Esophagus muscularis mucosa (tissue), 4 donors: Measurements from ENCODE around the gene GRID2. TPM values are rescaled to one million over a fixed set of nuclear protein-coding genes. Genes with fewer than 3 reads are reported as not detected.

Experiments used
- DNase-seq: peaks from one replicate; pipeline ENCODE4 v3.0.0-alpha.2; 2017; ENCODE audit errors: extremely low spot score
- H3K27ac ChIP-seq, 4 donors: fragments of 200-600 bp; sonication (generic); replicated peaks in 1 of 4; 1 replicate in 3 of 4; 2 replicates in 1 of 4; pipeline ENCODE4 v1.5.1; 2016 to 2019; ENCODE audit warnings: mild to moderate bottlenecking in 1 of 4
- H3K27me3 ChIP-seq, 4 donors: fragments of 200-600 bp; sonication (generic); one replicate each; pipeline versions ENCODE4 v1.5.1 to v1.6.0; 2016 to 2019
- H3K36me3 ChIP-seq, 4 donors: fragments of 200-600 bp; sonication (generic); one replicate each; pipeline ENCODE4 v1.5.1; 2016 to 2019
- H3K4me1 ChIP-seq, 4 donors: fragments of 200-600 bp; sonication (generic); one replicate each; pipeline ENCODE4 v1.5.1; 2016 to 2019
- H3K4me3 ChIP-seq, 4 donors: fragments of 200-600 bp; sonication (generic); 1 replicate in 2 of 4; 2 replicates in 2 of 4; pipeline ENCODE4 v1.5.1; 2016 to 2019; ENCODE audit warnings: mild to moderate bottlenecking in 4 of 4, moderate library complexity in 1 of 4
- H3K9me3 ChIP-seq, 4 donors: fragments of 200-600 bp; sonication (generic); 1 replicate in 3 of 4; 2 replicates in 1 of 4; pipeline ENCODE4 v1.5.1; 2016 to 2019
- CTCF ChIP-seq, 3 experiments: fragments of 200-600 bp in 2 of 3; fragments of 450-650 bp in 1 of 3; sonication (generic) in 2 of 3; IDR thresholded peaks; one replicate each; pipeline ENCODE4 v1.5.1; 2017 to 2019; ENCODE audit warnings: antibody characterized with exemption in 3 of 3, mild to moderate bottlenecking in 2 of 3, moderate library complexity in 1 of 3
- EP300 ChIP-seq: sonication (generic); formaldehyde crosslinking; IDR thresholded peaks from one replicate; pipeline ENCODE4 v1.6.1; 2017; ENCODE audit warnings: antibody characterized with exemption
- POLR2A ChIP-seq: fragments of 450-650 bp; IDR thresholded peaks from one replicate; pipeline ENCODE4 v1.6.1; 2017; ENCODE audit warnings: antibody characterized with exemption, moderate library complexity, mild to moderate bottlenecking, low read depth
- POLR2AphosphoS5 ChIP-seq, 2 donors: sonication (generic); formaldehyde crosslinking; IDR thresholded peaks; one replicate each; pipeline ENCODE4 v1.6.1; 2017; ENCODE audit warnings: antibody characterized with exemption in 2 of 2
- WGBS: methylation state at CpG from one replicate; pipeline ENCODE4 v1.1.5; 2018; 5-methylcytosine and 5-hydroxymethylcytosine counted together
- intact Hi-C: fragments of 100-400 bp; cut with DNase I; formaldehyde crosslinking; loops from one replicate; pipeline ENCODE4 v1.15.1; 2023
- total RNA-seq, 4 donors: library from RNA; depleted of rRNA; stranded (reverse); fragments of >200 nt; gene quantifications; one replicate each; pipeline versions ENCODE4 v1.1.0 to v1.2.1, GENCODE V29; 2016

Gene GRID2
- total RNA-seq, 4 donors from 2014 or later, result 0.06 to 0.17 TPM; not detected in 2

DNA sequence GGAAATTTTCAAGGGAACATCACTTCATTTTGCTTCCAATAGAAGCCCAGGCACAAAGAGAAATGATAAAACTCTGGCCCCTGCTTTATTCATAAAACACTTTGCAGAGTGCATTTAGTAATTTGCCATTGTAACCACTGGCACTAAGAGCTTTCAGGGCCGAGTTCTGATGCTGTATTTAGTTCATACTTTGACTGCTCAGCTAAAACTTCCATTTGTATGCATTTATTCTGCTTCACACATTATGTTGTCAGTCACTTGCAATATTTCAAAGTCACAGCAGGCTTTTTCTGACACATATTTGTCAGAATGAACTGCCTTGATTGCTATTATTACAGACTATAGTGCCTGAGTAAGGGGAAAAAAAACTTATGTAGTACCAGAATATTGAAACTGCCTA is 1350.4 kb downstream of the GRID2 start:
- no peak for DNase-seq
- Histone ChIP-seq H3K36me3 (no peaks in the 10 kb centered on the region), H3K27me3 (no peaks in the 10 kb centered on the region), H3K4me3 (no peak overlapping the region), H3K4me1 (no peaks in the 10 kb centered on the region), H3K9me3 (no peaks in the 10 kb centered on the region), H3K27ac (no peak overlapping the region)
- WGBS, result 70% methylated on average over 1 of the region's 1 CpG
- intact Hi-C loops, result no loop called here
- no peak for TF ChIP-seq EP300
- no peak for TF ChIP-seq POLR2AphosphoS5 (IDR thresholded peaks at IDR 0.05)
- no peak for TF ChIP-seq CTCF (IDR thresholded peaks at IDR 0.05)

GRCh38 chr4:93657527-93657926 is 1353.8 kb downstream of the GRID2 start:
- no peaks in the 10 kb centered on the region for H3K9me3 ChIP-seq
- intact Hi-C loops, result no loop called here
- WGBS, result 84% methylated on average over 2 of the region's 2 CpGs

GRCh38 chr4:93658443-93658842 is 1354.7 kb downstream of the GRID2 start:
- H3K4me3 ChIP-seq, result no peak overlapping the region
- no peaks in the 10 kb centered on the region for H3K4me1 ChIP-seq
- intact Hi-C loops, result no loop called here
- TF ChIP-seq POLR2AphosphoS5 (IDR thresholded peaks at IDR 0.05) (no peak), CTCF (IDR thresholded peaks at IDR 0.05) (no peak), EP300 (no peak), POLR2A (no peak)
- no peak overlapping the region for H3K27ac ChIP-seq
- H3K36me3 ChIP-seq, result no peaks in the 10 kb centered on the region
- 94% methylated on average over 3 of the region's 3 CpGs for WGBS
- DNase-seq, result no peak
- no peaks in the 10 kb centered on the region for H3K27me3 ChIP-seq
- no peaks in the 10 kb centered on the region for H3K9me3 ChIP-seq

More at GRCh38 chr4:93657527-93657926, 1353.8 kb downstream of the GRID2 start:
- Histone ChIP-seq H3K36me3 (no peaks in the 10 kb centered on the region), H3K27me3 (no peaks in the 10 kb centered on the region), H3K4me1 (no peaks in the 10 kb centered on the region), H3K27ac (no peak overlapping the region), H3K4me3 (no peak overlapping the region)
- no peak for DNase-seq
- TF ChIP-seq CTCF (IDR thresholded peaks at IDR 0.05) (no peak), EP300 (no peak), POLR2AphosphoS5 (IDR thresholded peaks at IDR 0.05) (no peak), POLR2A (no peak)

DNA sequence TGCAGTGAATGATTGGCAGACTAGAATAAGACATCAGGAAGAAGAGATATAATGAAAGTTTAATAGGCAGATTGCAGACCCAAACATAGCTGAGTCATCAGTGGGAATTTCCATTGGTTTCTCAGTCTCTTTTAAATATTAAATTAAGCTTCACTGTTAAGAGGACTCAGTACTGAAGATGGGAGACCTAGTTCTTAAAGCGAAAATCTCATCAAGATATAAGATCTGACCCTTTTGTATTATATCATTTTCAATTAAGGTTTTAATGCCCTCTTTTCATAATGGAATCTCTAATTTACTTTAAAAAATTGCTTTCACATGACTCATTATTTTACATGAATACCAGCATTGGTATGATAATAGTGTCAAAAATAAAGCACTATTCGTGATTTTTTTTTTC is 1355.9 kb downstream of the GRID2 start:
- H3K4me3 ChIP-seq, result no peak overlapping the region
- TF ChIP-seq POLR2A (no peak), CTCF (IDR thresholded peaks at IDR 0.05) (no peak)
- DNase-seq, result no peak
- H3K4me1 ChIP-seq, result no peaks in the 10 kb centered on the region
- WGBS, result 68% methylated on average over 2 of the region's 2 CpGs
- intact Hi-C loops, result no loop called here
- H3K9me3 ChIP-seq, result no peaks in the 10 kb centered on the region
- no peaks in the 10 kb centered on the region for H3K27me3 ChIP-seq
- H3K27ac ChIP-seq, result no peak overlapping the region
- no peaks in the 10 kb centered on the region for H3K36me3 ChIP-seq

DNA sequence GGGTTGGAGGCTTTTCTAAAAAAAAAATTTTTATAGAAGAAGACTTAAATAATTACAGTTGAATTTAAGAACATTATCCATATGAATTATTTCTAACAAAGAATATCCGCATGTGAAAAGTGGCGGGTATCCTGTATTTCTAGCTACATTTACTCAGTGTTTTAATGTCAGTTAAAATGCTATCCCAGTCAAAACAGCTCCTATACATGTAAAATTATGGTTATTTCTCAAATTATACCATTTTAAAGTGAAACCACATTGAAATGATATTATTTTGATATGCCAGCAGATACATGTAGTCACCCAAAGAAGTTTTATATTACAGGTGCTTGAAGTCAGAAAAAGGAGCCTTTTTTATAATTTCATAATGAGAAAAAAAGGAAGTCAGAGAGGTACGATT is 1356.3 kb downstream of the GRID2 start:
- WGBS, result 95% methylated on average over 3 of the region's 3 CpGs
- Histone ChIP-seq H3K4me3 (no peak overlapping the region), H3K36me3 (no peaks in the 10 kb centered on the region), H3K27ac (no peak overlapping the region), H3K27me3 (no peaks in the 10 kb centered on the region), H3K4me1 (no peaks in the 10 kb centered on the region), H3K9me3 (no peaks in the 10 kb centered on the region)
- intact Hi-C loops, result no loop called here
- TF ChIP-seq CTCF (IDR thresholded peaks at IDR 0.05) (no peak), POLR2A (no peak), EP300 (no peak), POLR2AphosphoS5 (IDR thresholded peaks at IDR 0.05) (no peak)
- no peak for DNase-seq
